Measurements from ENCODE around the gene CLEC11A.

The CLEC11A gene

GRCh38 chr19:50723069-50723468 lies at the start of gene CLEC11A:
Gene CLEC11A, plus strand, starts transcription at chr19:50723364. Its CDS starts 162 bp downstream, at chr19:50723526.
- DNase-seq: no peak

GRCh38 chr19:50676625-50677197 lies 46.5 kb upstream of the CLEC11A start:
- DNase-seq: no peak

- DNase-seq: no peak
Measured at GRCh38 chr19:50677636-50678035, 45.5 kb upstream of the CLEC11A start.

- DNase-seq: no peak
Measured at GRCh38 chr19:50678323-50678722, 44.8 kb upstream of the CLEC11A start.

- peak; percentile 67 for DNase-seq
Measured at GRCh38 chr19:50679177-50680125, 43.7 kb upstream of the CLEC11A start.

- no peak for DNase-seq
Measured at GRCh38 chr19:50686310-50687032, 36.7 kb upstream of the CLEC11A start.

- DNase-seq: no peak
Measured at GRCh38 chr19:50688766-50689165, 34.4 kb upstream of the CLEC11A start.

- DNase-seq: no peak
Measured at GRCh38 chr19:50690439-50690838, 32.7 kb upstream of the CLEC11A start.

- no peak for DNase-seq
Measured at GRCh38 chr19:50693064-50693975, 29.8 kb upstream of the CLEC11A start.

GRCh38 chr19:50694815-50695145 lies 28.4 kb upstream of the CLEC11A start:
- no peak for DNase-seq

- DNase-seq: peak; percentile 16
Measured at GRCh38 chr19:50695251-50696093, 27.7 kb upstream of the CLEC11A start.

- no peak for DNase-seq
Measured at GRCh38 chr19:50696094-50696483, 27.1 kb upstream of the CLEC11A start.

GRCh38 chr19:50697414-50698124 lies 25.6 kb upstream of the CLEC11A start:
- DNase-seq: no peak

- DNase-seq: no peak
Measured at GRCh38 chr19:50701367-50701985, 21.7 kb upstream of the CLEC11A start.

GRCh38 chr19:50702158-50702870 lies 20.9 kb upstream of the CLEC11A start:
- DNase-seq: no peak

GRCh38 chr19:50702871-50703829 lies 20.0 kb upstream of the CLEC11A start:
- DNase-seq: no peak

GRCh38 chr19:50703915-50704796 lies 19.0 kb upstream of the CLEC11A start:
- no peak for DNase-seq

Data from CD4-positive, alpha-beta T cell treated with Interleukin-6 for 4 hours (primary cell).